DLD1 (cell line): ENCODE data around the gene RALY.
"Not testable (repeated sequence)": the region's sequence is repeated elsewhere in the genome, so short reads cannot be mapped to it uniquely, and the experiment has no call there.

ENCODE experiments used
- in situ Hi-C: cut with HindIII; loops from 2 replicates; pipeline ENCODE4 v1.10.0; 2017; ENCODE audit warnings: low sequenced_read_pairs

Gene RALY

GRCh38 chr20:34129518-34130162 lies 135.9 kb downstream of the RALY start:
- in situ Hi-C loops = no loop called here

- in situ Hi-C loops = no loop called here
Measured at GRCh38 chr20:34131491-34131890, 137.8 kb downstream of the RALY start.

- in situ Hi-C loops = not testable (repeated sequence)
Measured at GRCh38 chr20:34132491-34132890, 138.8 kb downstream of the RALY start.

- in situ Hi-C loops = not testable (repeated sequence)
Measured at GRCh38 chr20:34132943-34133342, 139.2 kb downstream of the RALY start.

- in situ Hi-C loops = not testable (repeated sequence)
Measured at GRCh38 chr20:34133365-34133860, 139.7 kb downstream of the RALY start.
